ENCODE results near the gene VASN.

VASN gene

DNA sequence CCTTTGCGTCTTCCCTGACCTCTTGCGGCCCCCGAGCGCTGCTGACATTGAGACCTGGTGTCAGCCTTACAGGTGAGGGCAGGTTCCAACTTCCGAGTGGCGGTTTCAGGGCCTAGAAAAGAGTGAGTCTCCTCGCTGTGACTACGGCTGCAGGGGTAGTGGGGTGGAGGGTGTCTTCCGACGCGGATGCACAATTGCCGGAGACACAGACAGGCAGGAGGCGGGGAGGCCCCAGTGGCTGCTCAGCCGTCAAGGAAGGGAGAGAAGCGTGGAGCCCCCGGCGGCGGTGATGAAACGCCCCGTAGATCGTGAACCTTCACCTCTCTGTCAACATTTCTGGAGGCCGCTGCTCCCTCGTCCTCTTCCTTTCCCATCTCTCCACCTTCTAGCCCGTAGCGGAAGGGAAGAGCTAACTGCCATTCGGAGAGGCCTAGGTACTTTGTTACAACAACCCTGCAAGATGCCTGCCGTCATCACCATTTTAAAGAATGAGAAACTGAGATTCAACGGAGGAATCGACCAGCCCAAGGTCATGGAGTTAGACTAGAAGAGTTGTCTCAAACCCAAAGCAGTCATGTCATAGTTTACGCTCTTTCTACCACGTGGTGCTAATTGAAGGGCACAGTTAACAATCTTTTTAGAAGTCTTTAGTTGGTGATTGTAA is 54.5 kb downstream of the VASN start:
- DNase-seq: peak in 1 of 14 donors; percentile 75

DNA sequence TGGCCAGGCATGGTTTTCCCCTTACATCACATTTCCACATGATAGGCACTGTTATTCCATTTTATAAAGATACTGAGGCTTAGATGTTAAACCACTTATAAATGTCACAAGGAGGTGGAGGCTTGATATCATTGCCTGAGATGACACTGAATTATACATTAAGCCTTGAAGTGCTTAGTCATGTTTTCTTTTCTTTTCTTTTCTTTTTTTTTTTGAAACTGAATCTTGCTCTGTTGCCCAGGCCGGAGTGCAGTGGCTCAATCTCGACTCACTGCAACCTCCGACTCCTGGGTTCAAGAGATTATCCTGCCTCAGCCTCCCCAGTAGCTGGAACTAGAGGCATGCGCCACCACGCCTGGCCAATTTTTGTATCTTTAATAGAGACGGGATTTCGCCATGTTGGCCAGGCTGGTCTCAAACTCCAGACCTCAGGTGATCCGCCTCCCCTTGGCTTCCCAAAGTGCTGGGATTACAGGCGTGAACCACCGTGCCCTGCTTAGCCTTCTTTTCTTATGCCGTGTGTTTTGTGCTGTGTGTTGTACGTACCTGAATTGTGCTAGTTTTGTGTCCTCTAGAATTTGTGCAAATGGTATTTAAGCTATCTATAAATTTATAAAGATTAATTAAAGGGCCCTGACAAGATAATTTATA is 55.2 kb downstream of the VASN start:
- DNase-seq: no peak

DNA sequence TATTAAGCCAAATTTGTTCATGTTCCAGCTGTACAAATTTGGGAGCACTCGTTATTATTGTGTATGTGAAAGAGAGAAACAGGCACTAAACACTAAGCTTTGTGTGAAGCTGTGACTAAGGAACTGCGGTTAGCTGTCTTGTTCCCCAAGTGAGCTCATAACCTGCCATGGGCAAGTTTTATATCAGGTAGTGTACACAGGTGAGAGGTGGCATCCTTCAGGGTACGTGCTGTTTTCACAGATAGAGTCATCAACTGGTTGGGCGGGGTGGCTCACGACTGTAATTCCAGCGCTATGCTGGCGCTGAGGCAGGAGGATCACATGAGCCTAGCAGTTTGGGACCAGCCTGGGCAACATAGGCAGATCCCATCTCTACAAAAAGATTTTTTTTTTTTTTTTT is 56.9 kb downstream of the VASN start:
- DNase-seq: no peak

DNA sequence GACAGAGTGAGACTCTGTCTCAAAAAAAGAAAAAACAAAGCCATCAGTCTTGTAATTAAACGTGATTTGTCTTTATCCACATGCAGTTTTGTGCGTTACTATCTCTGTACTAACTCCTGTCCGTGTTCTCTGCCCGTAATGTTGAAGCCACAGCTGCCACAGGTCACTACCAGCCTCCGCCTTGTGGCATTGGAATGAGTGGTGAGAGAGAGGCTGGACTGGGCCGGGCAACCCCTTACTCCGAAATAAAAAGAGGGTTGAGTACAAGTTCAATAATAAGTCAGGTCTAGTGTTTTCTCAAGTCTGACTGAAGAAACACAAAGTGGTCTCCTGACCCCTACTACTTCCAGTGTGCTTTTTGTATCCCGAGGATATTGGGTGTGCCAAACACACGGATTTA is 59.4 kb downstream of the VASN start:
- no peak for DNase-seq
